ENCODE measurements around the gene PRR20D.
A peak's percentile ranks its signal among the peaks of the same experiment; 100 is the strongest.
"Not testable (repeated sequence)": the region's sequence is repeated elsewhere in the genome, so short reads cannot be mapped to it uniquely, and the experiment has no call there.

Gene PRR20D

GRCh38 chr13:57160332-57160731 is at the start of gene PRR20D:
Gene PRR20D (plus strand): TSS chr13:57160632. CDS start chr13:57161019, 387 bp downstream.
- not testable (repeated sequence) for H3K27ac ChIP-seq

- TF ChIP-seq ZFX (IDR thresholded peaks at IDR 0.05) = no peak
- TF ChIP-seq CTCF (conservative IDR thresholded peaks at IDR 0.05) = no peak
- no peak overlapping the region for H3K27ac ChIP-seq
These were observed 45.5 kb upstream of the PRR20D start for GRCh38 chr13:57114945-57115344.

GRCh38 chr13:57123681-57124080 is 36.8 kb upstream of the PRR20D start:
- TF ChIP-seq CTCF (conservative IDR thresholded peaks at IDR 0.05) = no peak
- TF ChIP-seq ZFX (IDR thresholded peaks at IDR 0.05) = no peak
- no peak overlapping the region for H3K27ac ChIP-seq

- H3K27ac ChIP-seq = no peak overlapping the region
- TF ChIP-seq ZFX (IDR thresholded peaks at IDR 0.05) (no peak), CTCF (conservative IDR thresholded peaks at IDR 0.05) (peak; percentile 19; the same call in 1 of the 2 replicates)
These were observed 31.5 kb upstream of the PRR20D start for GRCh38 chr13:57128909-57129308.

GRCh38 chr13:57136093-57136492 is 24.3 kb upstream of the PRR20D start:
- TF ChIP-seq CTCF (conservative IDR thresholded peaks at IDR 0.05) (no peak), ZFX (IDR thresholded peaks at IDR 0.05) (no peak)
- H3K27ac ChIP-seq = no peak overlapping the region

GRCh38 chr13:57137585-57137984 is 22.8 kb upstream of the PRR20D start:
- H3K27ac ChIP-seq = no peak overlapping the region
- TF ChIP-seq CTCF (conservative IDR thresholded peaks at IDR 0.05) (no peak), ZFX (IDR thresholded peaks at IDR 0.05) (no peak)

GRCh38 chr13:57138988-57139387 is 21.4 kb upstream of the PRR20D start:
- H3K27ac ChIP-seq = no peak overlapping the region
- TF ChIP-seq ZFX (IDR thresholded peaks at IDR 0.05) (no peak), CTCF (conservative IDR thresholded peaks at IDR 0.05) (no peak)

- not testable (repeated sequence) for H3K27ac ChIP-seq
These were observed 20.7 kb upstream of the PRR20D start for GRCh38 chr13:57139781-57140180.

- H3K27ac ChIP-seq = not testable (repeated sequence)
These were observed 20.0 kb upstream of the PRR20D start, which contains the start of gene PRR20A for GRCh38 chr13:57140235-57140968. Gene PRR20A (plus strand): TSS chr13:57140918. CDS start chr13:57141305, 387 bp downstream.

- H3K27ac ChIP-seq = not testable (repeated sequence)
These were observed 13.2 kb upstream of the PRR20D start, which contains the start of gene PRR20B for GRCh38 chr13:57147188-57147587. Gene PRR20B (plus strand): TSS chr13:57147488. CDS start chr13:57147875, 387 bp downstream.

GRCh38 chr13:57148106-57148505 is 12.3 kb upstream of the PRR20D start:
- H3K27ac ChIP-seq = not testable (repeated sequence)

GRCh38 chr13:57153761-57154160 is 6.7 kb upstream of the PRR20D start, which contains the start of gene PRR20C:
Gene PRR20C (plus strand): TSS chr13:57154061. CDS start chr13:57154448, 387 bp downstream.
- H3K27ac ChIP-seq = not testable (repeated sequence)

- not testable (repeated sequence) for H3K27ac ChIP-seq
These were observed 6.5 kb downstream of the PRR20D start, which contains the start of gene PRR20E for GRCh38 chr13:57166897-57167296. Gene PRR20E (plus strand): TSS chr13:57167197. CDS start chr13:57167584, 387 bp downstream.
